Esophagus muscularis mucosa (tissue), 4 donors: ENCODE results near the gene GCKR. TPM values are rescaled to one million over a fixed set of nuclear protein-coding genes. Genes with fewer than 3 reads are reported as not detected.

Source experiments
- DNase-seq: peaks from one replicate; pipeline ENCODE4 v3.0.0-alpha.2; 2017; ENCODE audit errors: extremely low spot score
- H3K27ac ChIP-seq, 4 donors: fragments of 200-600 bp; sonication (generic); replicated peaks in 1 of 4; 1 replicate in 3 of 4; 2 replicates in 1 of 4; pipeline ENCODE4 v1.5.1; 2016 to 2019; ENCODE audit warnings: mild to moderate bottlenecking in 1 of 4
- H3K27me3 ChIP-seq, 4 donors: fragments of 200-600 bp; sonication (generic); one replicate each; pipeline versions ENCODE4 v1.5.1 to v1.6.0; 2016 to 2019
- H3K36me3 ChIP-seq, 4 donors: fragments of 200-600 bp; sonication (generic); one replicate each; pipeline ENCODE4 v1.5.1; 2016 to 2019
- H3K4me1 ChIP-seq, 4 donors: fragments of 200-600 bp; sonication (generic); one replicate each; pipeline ENCODE4 v1.5.1; 2016 to 2019
- H3K4me3 ChIP-seq, 4 donors: fragments of 200-600 bp; sonication (generic); 1 replicate in 2 of 4; 2 replicates in 2 of 4; pipeline ENCODE4 v1.5.1; 2016 to 2019; ENCODE audit warnings: mild to moderate bottlenecking in 4 of 4, moderate library complexity in 1 of 4
- H3K9me3 ChIP-seq, 4 donors: fragments of 200-600 bp; sonication (generic); 1 replicate in 3 of 4; 2 replicates in 1 of 4; pipeline ENCODE4 v1.5.1; 2016 to 2019
- CTCF ChIP-seq, 3 experiments: fragments of 200-600 bp in 2 of 3; fragments of 450-650 bp in 1 of 3; sonication (generic) in 2 of 3; IDR thresholded peaks; one replicate each; pipeline ENCODE4 v1.5.1; 2017 to 2019; ENCODE audit warnings: antibody characterized with exemption in 3 of 3, mild to moderate bottlenecking in 2 of 3, moderate library complexity in 1 of 3
- EP300 ChIP-seq: sonication (generic); formaldehyde crosslinking; IDR thresholded peaks from one replicate; pipeline ENCODE4 v1.6.1; 2017; ENCODE audit warnings: antibody characterized with exemption
- POLR2A ChIP-seq: fragments of 450-650 bp; IDR thresholded peaks from one replicate; pipeline ENCODE4 v1.6.1; 2017; ENCODE audit warnings: antibody characterized with exemption, moderate library complexity, mild to moderate bottlenecking, low read depth
- POLR2AphosphoS5 ChIP-seq, 2 donors: sonication (generic); formaldehyde crosslinking; IDR thresholded peaks; one replicate each; pipeline ENCODE4 v1.6.1; 2017; ENCODE audit warnings: antibody characterized with exemption in 2 of 2
- WGBS: methylation state at CpG from one replicate; pipeline ENCODE4 v1.1.5; 2018; 5-methylcytosine and 5-hydroxymethylcytosine counted together
- intact Hi-C: fragments of 100-400 bp; cut with DNase I; formaldehyde crosslinking; loops from one replicate; pipeline ENCODE4 v1.15.1; 2023
- total RNA-seq, 4 donors: library from RNA; depleted of rRNA; stranded (reverse); fragments of >200 nt; gene quantifications; one replicate each; pipeline versions ENCODE4 v1.1.0 to v1.2.1, GENCODE V29; 2016

The GCKR gene
- under 1 TPM in 1 of 4 donors, not detected in 3; 0.23 TPM for total RNA-seq

DNA sequence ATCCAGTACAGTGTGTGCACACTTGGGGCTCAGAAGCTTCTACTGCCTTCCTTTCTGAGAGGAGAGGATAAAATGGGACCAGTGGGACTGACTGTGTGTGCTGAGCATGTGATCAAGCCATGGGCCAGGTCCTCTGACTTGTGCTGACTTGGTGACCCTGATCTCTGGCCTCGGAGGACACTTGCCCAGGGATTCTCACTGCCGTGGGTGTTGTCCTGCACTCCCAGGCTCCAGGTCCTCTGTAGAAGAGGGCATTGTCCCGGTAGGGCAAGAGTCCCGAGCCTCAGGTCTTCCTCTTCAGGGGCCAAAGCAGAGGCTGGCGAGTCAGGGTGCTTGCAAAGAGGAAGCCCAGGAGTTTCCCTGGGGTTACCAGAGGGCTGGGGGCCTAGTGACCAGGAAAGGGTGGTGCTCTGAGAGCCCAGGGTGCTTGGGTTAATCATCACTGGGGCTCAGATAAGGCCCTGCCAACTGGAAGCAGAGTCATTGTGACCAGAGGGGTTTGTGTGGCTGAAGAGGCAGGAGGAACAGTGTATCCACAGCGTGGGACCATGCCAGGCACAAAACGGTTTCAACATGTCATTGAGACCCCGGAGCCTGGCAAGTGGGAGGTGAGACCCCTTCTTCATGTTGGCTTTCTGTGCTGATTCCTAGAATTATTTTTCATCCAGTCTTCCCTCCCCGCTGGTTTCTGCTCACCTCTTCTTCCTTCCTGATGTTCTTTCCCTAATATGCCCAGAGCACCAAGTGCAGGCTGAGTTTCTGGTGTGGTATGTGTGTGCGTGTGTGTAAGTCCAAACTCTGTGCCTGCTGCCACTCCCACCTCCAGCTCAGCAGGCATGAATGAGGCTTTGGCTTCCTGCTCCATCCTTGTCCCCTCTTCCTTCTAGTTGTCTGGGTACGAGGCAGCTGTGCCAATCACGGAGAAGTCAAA lies at the start of gene GCKR:
TSS of gene GCKR (plus strand) at position 483 of the 931 bp plus-strand sequence. CDS start at position 549, 66 bp downstream.
- DNase-seq: no peak
- Histone ChIP-seq H3K27ac (no peak within 1 kb of the TSS), H3K4me1 (peaks cover 3 to 23% (median 17%) of the 10 kb centered on the region in 4 donors), H3K4me3 (peak within 1 kb of the TSS in 2 of 4 donors; percentile 79 to 83), H3K9me3 (no peaks in the 10 kb centered on the region), H3K27me3 (peaks cover 0 to 4% (median 2%) of the 10 kb centered on the region in 4 donors), H3K36me3 (peaks cover 0 to 7% (median 0%) of the 10 kb centered on the region in 4 donors)
- 82% methylated on average over 12 of the region's 12 CpGs for WGBS
- TF ChIP-seq CTCF (IDR thresholded peaks at IDR 0.05): no peak
- no peak for TF ChIP-seq POLR2AphosphoS5 (IDR thresholded peaks at IDR 0.05)
- no peak for TF ChIP-seq EP300
- TF ChIP-seq POLR2A: no peak
- intact Hi-C loops: no loop called here

- TF ChIP-seq EP300 (no peak), POLR2A (no peak), CTCF (IDR thresholded peaks at IDR 0.05) (no peak), POLR2AphosphoS5 (IDR thresholded peaks at IDR 0.05) (no peak)
- 96% methylated on average over 3 of the region's 3 CpGs for WGBS
- Histone ChIP-seq H3K27ac (no peak overlapping the region), H3K4me1 (no peaks in the 10 kb centered on the region), H3K36me3 (peaks cover 41 to 92% (median 78%) of the 10 kb centered on the region in 4 donors), H3K4me3 (no peak overlapping the region), H3K9me3 (no peaks in the 10 kb centered on the region), H3K27me3 (no peaks in the 10 kb centered on the region)
- intact Hi-C loops: no loop called here
- DNase-seq: no peak
Observed at GRCh38 chr2:27448381-27448780, 48.3 kb upstream of the GCKR start.

GRCh38 chr2:27451095-27451494 lies 45.5 kb upstream of the GCKR start:
- no peak overlapping the region for H3K27ac ChIP-seq
- intact Hi-C loops: no loop called here
- H3K27me3 ChIP-seq: no peaks in the 10 kb centered on the region
- no peak overlapping the region for H3K4me3 ChIP-seq
- H3K36me3 ChIP-seq: peaks cover 50 to 95% (median 82%) of the 10 kb centered on the region in 4 donors
- WGBS: 79% methylated on average over 1 of the region's 1 CpG
- H3K4me1 ChIP-seq: no peaks in the 10 kb centered on the region
- no peaks in the 10 kb centered on the region for H3K9me3 ChIP-seq
- TF ChIP-seq POLR2A: no peak
- no peak for TF ChIP-seq CTCF (IDR thresholded peaks at IDR 0.05)
- no peak for TF ChIP-seq POLR2AphosphoS5 (IDR thresholded peaks at IDR 0.05)
- TF ChIP-seq EP300: no peak
- no peak for DNase-seq

GRCh38 chr2:27453968-27454367 lies 42.7 kb upstream of the GCKR start:
- no peak overlapping the region for H3K27ac ChIP-seq
- no peak overlapping the region for H3K4me3 ChIP-seq
- no peaks in the 10 kb centered on the region for H3K27me3 ChIP-seq
- no peak for DNase-seq
- TF ChIP-seq EP300: no peak
- no peak for TF ChIP-seq CTCF (IDR thresholded peaks at IDR 0.05)
- no peak for TF ChIP-seq POLR2AphosphoS5 (IDR thresholded peaks at IDR 0.05)
- TF ChIP-seq POLR2A: no peak
- H3K4me1 ChIP-seq: no peaks in the 10 kb centered on the region
- intact Hi-C loops: no loop called here
- 92% methylated on average over 7 of the region's 7 CpGs for WGBS
- H3K36me3 ChIP-seq: peaks cover 66 to 99% (median 88%) of the 10 kb centered on the region in 4 donors
- H3K9me3 ChIP-seq: no peaks in the 10 kb centered on the region
